Smooth muscle cell of trachea (primary cell): ENCODE results near the gene FURIN. TPM values are rescaled to one million over a fixed set of nuclear protein-coding genes. Genes with fewer than 3 reads are reported as not detected.

ENCODE experiments used
- total RNA-seq: library from RNA; depleted of rRNA; stranded (reverse); fragments of >200 nt; gene quantifications from 2 replicates; pipeline ENCODE4 v1.2.1, GENCODE V29; 2014

Gene FURIN
- total RNA-seq: 36.7 and 45.2 TPM in 2 replicates

GRCh38 chr15:90868261-90868689 is at the start of gene FURIN:
FURIN (plus strand) TSS chr15:90868588; CDS start chr15:90875741, 7,153 bp downstream.

DNA sequence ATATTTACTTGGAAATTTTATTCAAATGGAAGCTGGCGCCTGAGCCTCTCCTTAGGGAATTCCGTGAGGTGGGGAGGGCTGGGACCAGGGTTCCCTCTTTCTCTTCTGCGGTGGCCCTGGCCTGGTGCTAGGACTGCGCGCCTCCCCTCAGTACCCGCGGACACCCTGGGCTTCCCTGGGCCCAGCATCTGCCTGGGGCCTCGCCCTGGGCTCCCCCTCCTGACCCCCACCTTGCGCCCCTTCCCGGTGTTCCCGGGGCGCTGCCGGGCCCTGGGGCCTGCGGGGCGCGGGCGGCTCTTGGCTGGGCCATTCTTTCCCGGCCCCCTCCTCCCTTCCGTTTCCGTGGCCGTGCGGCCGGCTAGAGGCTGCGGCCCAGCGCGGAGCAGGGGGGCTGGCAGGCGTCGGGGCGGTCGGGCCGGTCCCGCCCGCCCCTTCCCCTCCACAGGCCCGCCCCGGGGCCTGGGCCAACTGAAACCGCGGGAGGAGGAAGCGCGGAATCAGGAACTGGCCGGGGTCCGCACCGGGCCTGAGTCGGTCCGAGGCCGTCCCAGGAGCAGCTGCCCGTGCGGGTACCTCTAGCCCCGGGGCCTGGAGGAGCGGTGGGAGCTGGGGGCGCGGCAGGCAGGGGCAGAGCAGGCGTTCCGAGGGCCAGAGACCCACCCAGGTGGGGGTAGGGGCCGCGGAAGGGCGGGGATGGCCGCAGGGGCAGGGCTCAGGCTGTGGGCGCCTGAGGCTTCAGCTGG is 15.8 kb downstream of the FURIN start, which contains the start of gene FES:
FES (plus strand) TSS at position 529 of the 743 bp plus-strand sequence. CDS start 542 bp downstream, outside the sequence.

GRCh38 chr15:90902840-90903732 is 34.7 kb downstream of the FURIN start, which contains the start of gene MAN2A2:
MAN2A2 (plus strand) TSS chr15:90903302; CDS start chr15:90904208, 906 bp downstream.

DNA sequence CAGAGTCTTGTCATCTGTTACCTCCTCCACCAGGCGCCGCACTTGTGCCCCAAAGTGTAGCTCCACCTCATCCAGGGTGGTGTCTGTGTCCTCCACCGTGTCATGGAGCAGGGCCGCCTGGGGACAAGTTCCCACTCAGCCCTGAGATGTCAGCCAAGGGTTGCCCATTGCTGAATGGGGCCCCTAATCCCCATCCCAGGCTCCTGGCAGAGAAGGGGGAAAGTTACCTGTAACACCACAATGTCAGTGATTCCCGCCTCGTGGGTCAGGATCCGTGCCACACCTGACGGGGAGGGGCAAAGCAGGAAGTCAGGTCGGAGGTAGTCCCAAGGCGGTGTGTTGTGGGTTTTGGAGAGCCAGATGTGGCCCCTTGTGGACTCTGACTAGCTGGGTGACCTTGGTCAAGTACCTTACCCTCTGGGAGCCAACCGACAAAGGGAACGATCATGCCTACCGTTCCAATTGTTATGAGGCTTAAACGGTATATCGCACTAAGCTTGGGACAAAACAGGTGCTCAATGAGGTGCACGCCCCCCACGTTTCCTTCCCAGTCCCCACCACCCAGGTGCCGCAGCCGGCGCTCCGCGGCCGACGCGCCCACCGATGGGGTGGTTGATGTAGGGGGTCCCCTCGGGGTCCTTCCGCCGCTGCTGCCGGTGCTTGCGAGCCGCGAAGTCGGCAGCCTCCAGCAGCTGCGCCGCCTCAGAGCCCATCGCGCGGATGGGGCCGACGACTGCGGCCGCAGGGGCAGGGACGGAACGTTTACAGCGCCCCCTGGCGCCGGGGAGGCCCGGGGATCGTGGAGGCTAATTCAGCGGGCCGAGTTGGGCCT is 63.7 kb downstream of the FURIN start, which contains the start of gene HDDC3:
HDDC3 (minus strand) TSS at position 722 of the 832 bp plus-strand sequence; CDS start at position 713, 9 bp downstream.

Other genes starting within 250 kb of the FURIN start
- 0.33 and 6.4 TPM in 2 replicates for gene BLM, start 151.2 kb upstream of the FURIN start, total RNA-seq
- gene FES, start 15.9 kb downstream of the FURIN start, total RNA-seq: 38.7 and 63.0 TPM in 2 replicates
- 13.2 and 27.1 TPM in 2 replicates for gene MAN2A2, start 34.7 kb downstream of the FURIN start, total RNA-seq
- 18.9 and 25.2 TPM in 2 replicates for gene HDDC3, start 64.0 kb downstream of the FURIN start, total RNA-seq
- 110 and 131 TPM in 2 replicates for gene UNC45A, start 66.7 kb downstream of the FURIN start, total RNA-seq
- 15.0 and 17.7 TPM in 2 replicates for gene RCCD1, start 86.3 kb downstream of the FURIN start, total RNA-seq
- 15.7 and 229 TPM in 2 replicates for gene PRC1, start 125.9 kb downstream of the FURIN start, total RNA-seq
- gene VPS33B, start 154.0 kb downstream of the FURIN start, total RNA-seq: 15.0 and 16.5 TPM in 2 replicates
- not detected in 2 replicates for gene SV2B, start 231.7 kb downstream of the FURIN start, total RNA-seq